GM23248 (cell line): ENCODE results near the gene ACOX3. TPM values are rescaled to one million over a fixed set of nuclear protein-coding genes. Genes with fewer than 3 reads are reported as not detected.

Experiments used
- DNase-seq: peaks from one replicate; pipeline ENCODE4 v3.0.0-alpha.2; 2015
- H2AFZ ChIP-seq: fragments of 200-600 bp; sonication (generic); 2 replicates; pipeline ENCODE4 v1.6.1; 2016; ENCODE audit warnings: antibody characterized with exemption
- H3F3A ChIP-seq: fragments of 200-600 bp; sonication (generic); 2 replicates; pipeline ENCODE4 v1.6.1; 2016; ENCODE audit warnings: mild to moderate bottlenecking, antibody characterized with exemption, mixed run types; ENCODE audit not compliant: insufficient read depth
- H3K27ac ChIP-seq: fragments of 200-600 bp; sonication (generic); 2 replicates; pipeline ENCODE4 v1.5.1; 2016; ENCODE audit warnings: mild to moderate bottlenecking
- H3K27me3 ChIP-seq: fragments of 200-600 bp; sonication (generic); replicated peaks from 2 replicates; pipeline ENCODE4 v1.6.1; 2016; ENCODE audit warnings: mild to moderate bottlenecking; ENCODE audit not compliant: insufficient read depth
- H3K36me3 ChIP-seq: fragments of 200-600 bp; sonication (generic); 2 replicates; pipeline ENCODE4 v1.6.1; 2016; ENCODE audit warnings: low read depth, mild to moderate bottlenecking
- H3K4me1 ChIP-seq: fragments of 200-600 bp; sonication (generic); 2 replicates; pipeline ENCODE4 v1.6.1; 2016; ENCODE audit warnings: mild to moderate bottlenecking; ENCODE audit not compliant: insufficient read depth
- H3K4me2 ChIP-seq: fragments of 200-600 bp; sonication (generic); one replicate; pipeline ENCODE4 v1.6.1; 2016; ENCODE audit warnings: mild to moderate bottlenecking; ENCODE audit not compliant: unreplicated experiment
- H3K4me3 ChIP-seq: fragments of 200-600 bp; sonication (generic); 2 replicates; pipeline ENCODE4 v1.5.1; 2016; ENCODE audit warnings: mild to moderate bottlenecking
- H3K79me2 ChIP-seq: fragments of 200-600 bp; sonication (generic); 2 replicates; pipeline ENCODE4 v1.6.1; 2016; ENCODE audit warnings: mild to moderate bottlenecking; ENCODE audit not compliant: insufficient read depth
- H3K9ac ChIP-seq: fragments of 200-600 bp; sonication (generic); 2 replicates; pipeline ENCODE4 v1.6.1; 2016; ENCODE audit warnings: mild to moderate bottlenecking
- H3K9me2 ChIP-seq: fragments of 200-600 bp; sonication (generic); 2 replicates; pipeline ENCODE4 v1.6.1; 2016; ENCODE audit warnings: mixed run types, mild to moderate bottlenecking, moderate library complexity; ENCODE audit not compliant: insufficient read depth
- H3K9me3 ChIP-seq: fragments of 200-600 bp; sonication (generic); one replicate; pipeline ENCODE4 v1.6.1; 2017; ENCODE audit warnings: low read depth
- H4K20me1 ChIP-seq: fragments of 200-600 bp; sonication (generic); 2 replicates; pipeline ENCODE4 v1.6.0; 2016; ENCODE audit not compliant: insufficient read depth
- EZH2 ChIP-seq: fragments of 200-600 bp; sonication (generic); IDR thresholded peaks from 2 replicates; pipeline ENCODE4 v1.6.1; 2018; ENCODE audit warnings: antibody characterized with exemption, mild to moderate bottlenecking; ENCODE audit not compliant: insufficient read depth, poor library complexity, severe bottlenecking
- EZH2phosphoT487 ChIP-seq: fragments of 200-600 bp; sonication (generic); IDR thresholded peaks from 2 replicates; pipeline ENCODE4 v1.6.1; 2018; ENCODE audit warnings: antibody characterized with exemption, moderate library complexity, mild to moderate bottlenecking, low read depth; ENCODE audit not compliant: insufficient read depth
- WGBS, 2 experiments: methylation state at CpG; one replicate each; pipeline ENCODE4 v1.1.6; 2015 to 2017; ENCODE audit warnings: low lambda C conversion rate in 2 of 2, low coverage in 1 of 2; ENCODE audit errors: missing lambda C conversion rate in 2 of 2; 5-methylcytosine and 5-hydroxymethylcytosine counted together
- in situ Hi-C: fragments of 300-500 bp; cut with MboI; formaldehyde crosslinking; loops from 2 replicates; pipeline ENCODE4 v1.15.0; 2020
- polyA plus RNA-seq: library from polyadenylated mRNA; unstranded; fragments of >200 nt; fragmentation: Nextera tagmentation; extraction: Ambion mirVana; gene quantifications from 2 replicates; pipeline ENCODE4 v1.2.1, GENCODE V29; 2016
- total RNA-seq: library from RNA; depleted of rRNA; stranded (reverse); fragments of >200 nt; shearing (Covaris generic); gene quantifications from 2 replicates; pipeline ENCODE4 v1.2.3, GENCODE V29; 2014

ACOX3 gene
- total and polyA plus RNA-seq, 2 experiments from 2014 or later: 24.7 to 33.8 TPM

DNA sequence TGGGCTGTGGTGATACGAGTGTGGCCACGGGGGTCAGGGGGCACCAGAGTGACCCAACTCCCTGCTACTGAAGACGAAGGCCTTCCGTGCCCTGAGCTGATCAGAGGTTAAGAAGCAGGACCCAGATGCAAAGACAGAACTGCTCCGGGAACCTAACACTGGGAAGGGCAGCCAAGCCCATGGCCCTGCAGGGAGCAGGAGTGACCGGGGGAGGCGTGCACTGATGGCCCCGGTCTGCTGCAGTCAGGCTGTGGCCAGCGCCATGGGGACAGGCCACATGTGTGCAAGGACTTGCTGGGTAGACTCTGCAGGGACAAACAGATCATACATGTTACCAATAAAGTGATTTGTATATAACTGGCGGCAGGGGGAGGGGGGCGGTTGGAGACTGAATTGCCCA lies 74.6 kb downstream of the ACOX3 start:
- no peak for TF ChIP-seq EZH2phosphoT487
- no peak for TF ChIP-seq EZH2
- Histone ChIP-seq H3K9me3 (no peaks in the 10 kb centered on the region), H2AFZ (no peak overlapping the region), H3F3A (no peaks in the 10 kb centered on the region), H3K79me2 (no peaks in the 10 kb centered on the region), H3K4me3 (no peak overlapping the region), H3K27me3 (no peaks in the 10 kb centered on the region), H3K36me3 (no peaks in the 10 kb centered on the region), H4K20me1 (no peaks in the 10 kb centered on the region), H3K9ac (no peak overlapping the region), H3K27ac (no peak overlapping the region), H3K9me2 (no peaks in the 10 kb centered on the region), H3K4me2 (no peak overlapping the region), H3K4me1 (no peaks in the 10 kb centered on the region)
- 90 to 93% methylated on average over 11 of the region's 11 CpGs for WGBS, 2 experiments
- in situ Hi-C loops: no loop called here
- no peak for DNase-seq

- Histone ChIP-seq H3K79me2 (no peaks in the 10 kb centered on the region), H2AFZ (no peak overlapping the region), H3K36me3 (no peaks in the 10 kb centered on the region), H3K27ac (no peak overlapping the region), H3K9ac (no peak overlapping the region), H3K9me2 (no peaks in the 10 kb centered on the region), H4K20me1 (no peaks in the 10 kb centered on the region), H3K27me3 (no peaks in the 10 kb centered on the region), H3K9me3 (no peaks in the 10 kb centered on the region), H3F3A (no peaks in the 10 kb centered on the region), H3K4me2 (no peak overlapping the region), H3K4me1 (no peaks in the 10 kb centered on the region), H3K4me3 (no peak overlapping the region)
- WGBS, 2 experiments: 76 to 79% methylated on average over 13 of the region's 13 CpGs
- in situ Hi-C loops: no loop called here
- no peak for DNase-seq
- TF ChIP-seq EZH2phosphoT487 (no peak), EZH2 (no peak)
Observed at GRCh38 chr4:8365353-8365752, 75.2 kb downstream of the ACOX3 start.

DNA sequence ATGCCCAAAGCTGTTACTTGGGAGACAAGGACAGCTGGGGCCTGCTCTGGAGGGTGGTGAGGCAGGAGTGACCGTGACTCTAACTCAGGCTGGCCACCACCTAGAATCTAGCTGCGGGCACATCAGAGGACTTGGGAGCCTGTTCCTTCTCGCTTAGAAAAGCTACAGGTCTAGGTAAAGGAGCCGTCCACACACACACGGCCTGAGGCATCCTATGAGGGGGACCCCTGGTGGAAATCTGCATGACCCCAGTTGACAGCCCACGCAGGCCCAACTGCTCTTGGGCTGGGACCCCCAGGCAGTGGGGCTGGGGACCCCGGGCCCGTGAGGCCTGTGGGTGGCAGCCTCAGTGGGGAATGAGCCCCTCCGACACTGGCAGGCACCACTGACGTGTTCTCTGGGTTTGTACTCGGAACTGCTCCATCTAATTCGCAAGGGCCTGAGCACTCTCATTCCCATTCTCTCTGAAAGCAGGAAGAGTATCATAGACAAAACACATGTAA lies 75.6 kb downstream of the ACOX3 start:
- Histone ChIP-seq H3K4me1 (no peaks in the 10 kb centered on the region), H3K9me3 (no peaks in the 10 kb centered on the region), H3K4me2 (no peak overlapping the region), H4K20me1 (no peaks in the 10 kb centered on the region), H3K79me2 (no peaks in the 10 kb centered on the region), H3F3A (no peaks in the 10 kb centered on the region), H3K9me2 (no peaks in the 10 kb centered on the region), H3K4me3 (no peak overlapping the region), H2AFZ (no peak overlapping the region), H3K27ac (no peak overlapping the region), H3K9ac (no peak overlapping the region), H3K36me3 (no peaks in the 10 kb centered on the region), H3K27me3 (no peaks in the 10 kb centered on the region; the same call in 1 of the 2 replicates)
- 87 to 90% methylated on average over 12 of the region's 12 CpGs for WGBS, 2 experiments
- in situ Hi-C loops: no loop called here
- TF ChIP-seq EZH2 (no peak), EZH2phosphoT487 (no peak)
- DNase-seq: no peak

DNA sequence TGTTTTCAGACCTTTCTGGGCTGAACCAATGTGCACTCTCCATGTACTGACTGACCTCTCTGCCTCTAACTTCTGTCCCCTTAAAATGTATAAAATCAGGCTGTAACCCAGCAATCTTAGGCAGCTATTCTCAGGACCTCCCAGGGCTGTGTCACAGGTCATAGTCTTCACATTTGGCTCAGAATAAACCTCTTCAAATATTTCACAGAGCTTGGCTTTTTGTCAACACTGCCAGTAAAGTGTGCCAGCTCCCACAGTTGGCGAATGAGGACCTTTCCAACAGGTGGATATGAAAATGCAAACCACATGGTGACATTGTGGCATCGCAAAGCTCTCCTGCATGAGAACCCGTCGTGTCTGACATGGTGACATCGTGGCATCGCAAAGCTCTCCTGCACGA lies 76.4 kb downstream of the ACOX3 start:
- Histone ChIP-seq H3K4me3 (no peak overlapping the region), H3K9me3 (no peaks in the 10 kb centered on the region), H3K9ac (no peak overlapping the region), H3K79me2 (no peaks in the 10 kb centered on the region), H3K4me1 (no peaks in the 10 kb centered on the region), H3K27me3 (no peaks in the 10 kb centered on the region; the same call in 1 of the 2 replicates), H3F3A (no peaks in the 10 kb centered on the region), H3K36me3 (no peaks in the 10 kb centered on the region), H3K9me2 (no peaks in the 10 kb centered on the region), H3K27ac (no peak overlapping the region), H3K4me2 (no peak overlapping the region), H4K20me1 (no peaks in the 10 kb centered on the region), H2AFZ (no peak overlapping the region)
- in situ Hi-C loops: no loop called here
- TF ChIP-seq EZH2: no peak
- no peak for TF ChIP-seq EZH2phosphoT487
- no peak for DNase-seq
- WGBS, 2 experiments: 65 to 74% methylated on average over 7 of the region's 7 CpGs

DNA sequence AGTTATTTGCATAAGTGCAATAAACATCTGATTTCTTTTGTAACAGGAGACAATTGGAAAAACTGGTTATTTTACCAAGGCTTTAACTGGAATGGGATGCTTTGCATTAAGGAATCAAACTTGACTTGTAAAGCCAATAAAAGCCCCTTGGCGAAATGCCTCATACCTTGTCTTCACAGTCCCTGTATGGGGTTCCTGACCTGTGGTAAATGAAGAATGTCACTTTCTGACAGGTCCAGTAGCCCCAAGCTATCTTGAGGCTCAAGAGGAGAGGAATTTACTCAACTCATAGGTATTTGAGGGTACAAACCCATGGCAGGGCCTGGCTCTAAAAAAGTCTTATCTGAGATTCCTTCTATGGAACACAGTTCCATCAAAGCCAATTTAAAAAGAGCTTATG lies 78.0 kb downstream of the ACOX3 start:
- WGBS, 2 experiments: 94 to 100% methylated on average over 1 of the region's 1 CpG
- H2AFZ ChIP-seq: no peak overlapping the region
- in situ Hi-C loops: no loop called here

More for the DNA sequence above, 78.0 kb downstream of the ACOX3 start:
- Histone ChIP-seq H3K9ac (no peak overlapping the region), H3K9me2 (no peaks in the 10 kb centered on the region), H3F3A (no peaks in the 10 kb centered on the region), H3K4me1 (no peaks in the 10 kb centered on the region), H3K79me2 (no peaks in the 10 kb centered on the region), H3K27me3 (peaks cover 3% of the 10 kb centered on the region; the same call in 1 of the 2 replicates), H3K27ac (no peak overlapping the region), H3K36me3 (no peaks in the 10 kb centered on the region), H3K9me3 (no peaks in the 10 kb centered on the region), H3K4me3 (no peak overlapping the region), H4K20me1 (no peaks in the 10 kb centered on the region), H3K4me2 (no peak overlapping the region)
- TF ChIP-seq EZH2phosphoT487 (no peak), EZH2 (no peak)
- no peak for DNase-seq
